ENCODE measurements around the gene L3MBTL4. TPM values are rescaled to one million over a fixed set of nuclear protein-coding genes. Genes with fewer than 3 reads are reported as not detected.

L3MBTL4 gene
- total and polyA plus RNA-seq, 10 of the 15 experiments (the other 5 are each of a cell fraction or from before 2014, with no cell fraction given) = 1.3 to 8.7 (median 3.8) TPM

DNA sequence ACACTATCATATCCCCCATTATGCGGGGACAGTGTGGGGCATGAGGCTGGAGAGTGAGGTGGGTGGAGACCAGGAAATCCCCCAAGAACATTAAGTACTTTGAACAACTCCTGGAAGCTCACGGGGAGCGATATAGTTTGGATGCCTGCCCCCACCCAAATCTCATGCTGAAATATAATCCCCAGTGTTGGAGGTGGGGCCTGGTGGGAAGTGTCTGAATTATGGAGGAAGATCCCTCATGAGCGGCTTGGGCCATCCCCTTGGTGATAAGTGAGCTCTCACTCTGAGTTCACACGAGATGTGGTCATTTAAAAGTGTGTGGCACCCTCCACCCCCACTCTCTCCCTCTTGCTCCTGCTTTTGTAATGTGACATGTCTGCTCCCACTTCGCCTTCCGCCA is 422.3 kb downstream of the L3MBTL4 start:
- H3K9me3 ChIP-seq (replicated peaks; ENCODE audit: control insufficient read depth, insufficient read depth, low read length) = no peaks in the 10 kb centered on the region; the same call in 1 of the 3 replicates
- no peaks in the 10 kb centered on the region for H3K79me2 ChIP-seq (ENCODE audit: control insufficient read depth, insufficient read depth, low read length)
- ChIA-PET SMC1A (ENCODE audit: uncharacterized antibody, unreplicated experiment) (interaction anchor here (2.1 kb wide), 1 partner anchor 14 kb away, joined by 4 read pairs; no protein-coding TSS in a partner anchor), RAD21 (ENCODE audit: unreplicated experiment) (no interaction called here), CTCF (no interaction called here), POLR2A (no interaction called here)
- DNase-seq (ENCODE audit: low read depth, low spot score) (no peak), FAIRE-seq (no peak), ATAC-seq (no peak)
- in situ Hi-C loops (cut with MboI) = no loop called here
- no peak overlapping the region for H3K4me3 ChIP-seq
- H4K20me1 ChIP-seq (ENCODE audit: control insufficient read depth, insufficient read depth) = no peaks in the 10 kb centered on the region
- WGBS (ENCODE audit: insufficient coverage, insufficient replicate concordance, low lambda C conversion rate, missing lambda C conversion rate) = 93% methylated on average over 6 of the region's 7 CpGs
- intact Hi-C loops (cut with micrococcal nuclease; ENCODE audit: unreplicated experiment) = no loop called here
- H3K4me1 ChIP-seq (ENCODE audit: control insufficient read depth, insufficient read depth, low read length) = no peaks in the 10 kb centered on the region; the same call in 1 of the 2 replicates
- no peak overlapping the region for H3K9ac ChIP-seq (ENCODE audit: control insufficient read depth, insufficient read depth, low read length)
- no peak overlapping the region for H2AFZ ChIP-seq (ENCODE audit: control insufficient read depth, low read depth, low read length)
- no peak overlapping the region for H3K27ac ChIP-seq (ENCODE audit: control insufficient read depth, insufficient read depth)
- no TSS peak for BruUV-seq (replicated peaks)
- TF ChIP-seq SIX5 (IDR thresholded peaks at IDR 0.05; ENCODE audit: low read depth, low read length, severe bottlenecking) (no peak), SRF (IDR thresholded peaks at IDR 0.05; ENCODE audit: low read depth in 2 of 2, low read length in 2 of 2) (no peak), EED (IDR thresholded peaks at IDR 0.05; ENCODE audit: low read depth) (no peak), DPF2 (IDR thresholded peaks at IDR 0.05) (no peak), RUNX3 (IDR thresholded peaks at IDR 0.05; ENCODE audit: low read length) (no peak)
- TF ChIP-seq, protein P1, sequence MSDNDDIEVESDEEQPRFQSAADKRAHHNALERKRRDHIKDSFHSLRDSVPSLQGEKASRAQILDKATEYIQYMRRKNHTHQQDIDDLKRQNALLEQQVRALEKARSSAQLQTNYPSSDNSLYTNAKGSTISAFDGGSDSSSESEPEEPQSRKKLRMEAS (IDR thresholded peaks at IDR 0.05; ENCODE audit: low read depth, low read length) = no peak
- no peak overlapping the region for H3K4me2 ChIP-seq (ENCODE audit: control insufficient read depth, insufficient read depth)
- H3K27me3 ChIP-seq (replicated peaks in 1 of 2; ENCODE audit: control insufficient read depth in 2 of 2, insufficient read depth in 2 of 2, low read length in 1 of 2) = no peaks in the 10 kb centered on the region
- no peaks in the 10 kb centered on the region for H3K36me3 ChIP-seq (ENCODE audit: control insufficient read depth in 2 of 2, insufficient read depth in 2 of 2, low read length in 1 of 2)

DNA sequence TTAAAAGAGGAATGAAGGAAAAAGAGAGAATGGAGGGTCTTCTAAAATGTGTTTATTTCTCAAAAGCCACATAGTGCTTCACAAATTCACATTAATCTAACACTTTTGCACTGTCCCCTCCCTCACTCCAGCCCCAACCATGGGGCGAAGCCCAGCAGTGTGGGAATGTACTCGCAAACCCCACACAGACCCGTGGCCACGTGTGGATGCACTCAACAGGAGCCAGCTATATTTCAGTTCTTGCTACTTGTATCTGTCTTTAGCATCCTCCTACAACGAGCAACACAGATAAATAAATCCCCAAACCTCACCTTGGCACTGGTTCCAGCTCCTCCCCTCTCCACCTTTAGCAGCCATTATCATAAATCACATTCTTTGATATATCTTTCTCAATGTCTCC is 427.5 kb downstream of the L3MBTL4 start:
- Histone ChIP-seq H3K4me3 (no peak overlapping the region), H3K4me2 (ENCODE audit: control insufficient read depth, insufficient read depth) (no peak overlapping the region), H3K79me2 (ENCODE audit: control insufficient read depth, insufficient read depth, low read length) (no peaks in the 10 kb centered on the region), H3K27me3 (replicated peaks in 1 of 2; ENCODE audit: control insufficient read depth in 2 of 2, insufficient read depth in 2 of 2, low read length in 1 of 2) (no peaks in the 10 kb centered on the region), H3K9me3 (replicated peaks; ENCODE audit: control insufficient read depth, insufficient read depth, low read length) (no peaks in the 10 kb centered on the region; the same call in 1 of the 3 replicates), H3K9ac (ENCODE audit: control insufficient read depth, insufficient read depth, low read length) (no peak overlapping the region), H2AFZ (ENCODE audit: control insufficient read depth, low read depth, low read length) (no peak overlapping the region), H3K4me1 (ENCODE audit: control insufficient read depth, insufficient read depth, low read length) (peaks cover 19% of the 10 kb centered on the region), H3K27ac (ENCODE audit: control insufficient read depth, insufficient read depth) (no peak overlapping the region), H4K20me1 (ENCODE audit: control insufficient read depth, insufficient read depth) (no peaks in the 10 kb centered on the region), H3K36me3 (ENCODE audit: control insufficient read depth in 2 of 2, insufficient read depth in 2 of 2, low read length in 1 of 2) (no peaks in the 10 kb centered on the region)
- intact Hi-C loops (cut with micrococcal nuclease; ENCODE audit: unreplicated experiment) (no loop called here), in situ Hi-C loops (cut with MboI) (no loop called here)
- BruUV-seq (replicated peaks) = no TSS peak
- CTCF ChIA-PET = no interaction called here
- TF ChIP-seq MYB (IDR thresholded peaks at IDR 0.05; ENCODE audit: borderline replicate concordance, low read depth, low read length) = no peak
- SMC1A ChIA-PET (ENCODE audit: uncharacterized antibody, unreplicated experiment) = no interaction called here
- RAD21 ChIA-PET (ENCODE audit: unreplicated experiment) = no interaction called here
- POLR2A ChIA-PET = no interaction called here
- FAIRE-seq = no peak
- DNase-seq (ENCODE audit: low read depth, low spot score) = no peak
- WGBS (ENCODE audit: insufficient coverage, insufficient replicate concordance, low lambda C conversion rate, missing lambda C conversion rate) = 18% methylated on average over 5 of the region's 5 CpGs
- ATAC-seq = no peak
